CD4-positive, alpha-beta T cell treated with Interleukin-1 beta for 1 hour (primary cell): Measurements from ENCODE around the gene ZNF644.
A peak's percentile ranks its signal among the peaks of the same experiment; 100 is the strongest.

Experiments
- DNase-seq, 2 donors: peaks; one replicate each; pipeline ENCODE4 v3.0.0-alpha.2; 2020 to 2022

ZNF644 gene

GRCh38 chr1:91020967-91021685 is 709 bp downstream of the ZNF644 start:
- DNase-seq = peak; percentile 79 to 83

GRCh38 chr1:91020486-91020885 is 1.3 kb downstream of the ZNF644 start:
- DNase-seq = no peak

- peak in 1 of 2 donors; percentile 30 for DNase-seq
Observed at GRCh38 chr1:91018006-91018405, 3.8 kb downstream of the ZNF644 start.

- no peak for DNase-seq
Observed at GRCh38 chr1:91015794-91016550, 5.9 kb downstream of the ZNF644 start.

GRCh38 chr1:91015358-91015780 is 6.5 kb downstream of the ZNF644 start:
- DNase-seq = no peak

- DNase-seq = no peak
Observed at GRCh38 chr1:91014475-91014874, 7.4 kb downstream of the ZNF644 start.

GRCh38 chr1:91013302-91013701 is 8.5 kb downstream of the ZNF644 start:
- DNase-seq = no peak

- no peak for DNase-seq
Observed at GRCh38 chr1:91012196-91012595, 9.6 kb downstream of the ZNF644 start.

GRCh38 chr1:91011726-91012125 is 10.1 kb downstream of the ZNF644 start:
- DNase-seq = no peak

GRCh38 chr1:91007827-91008226 is 14.0 kb downstream of the ZNF644 start:
- no peak for DNase-seq

GRCh38 chr1:91007092-91007491 is 14.7 kb downstream of the ZNF644 start:
- DNase-seq = no peak

GRCh38 chr1:91006113-91006908 is 15.5 kb downstream of the ZNF644 start:
- DNase-seq = no peak

GRCh38 chr1:91005285-91005684 is 16.6 kb downstream of the ZNF644 start:
- no peak for DNase-seq

- no peak for DNase-seq
Observed at GRCh38 chr1:91004145-91004544, 17.7 kb downstream of the ZNF644 start.

- no peak for DNase-seq
Observed at GRCh38 chr1:90996742-90997413, 25.0 kb downstream of the ZNF644 start.

- DNase-seq = no peak
Observed at GRCh38 chr1:90995311-90995894, 26.4 kb downstream of the ZNF644 start.

- no peak for DNase-seq
Observed at GRCh38 chr1:90994461-90994860, 27.4 kb downstream of the ZNF644 start.

- DNase-seq = no peak
Observed at GRCh38 chr1:90993245-90993644, 28.6 kb downstream of the ZNF644 start.

- DNase-seq = no peak
Observed at GRCh38 chr1:90990779-90991178, 31.1 kb downstream of the ZNF644 start.

- DNase-seq = no peak
Observed at GRCh38 chr1:90989990-90990389, 31.8 kb downstream of the ZNF644 start.

- no peak for DNase-seq
Observed at GRCh38 chr1:90989302-90989701, 32.5 kb downstream of the ZNF644 start.

- DNase-seq = no peak
Observed at GRCh38 chr1:90987841-90988240, 34.0 kb downstream of the ZNF644 start.

GRCh38 chr1:90986953-90987352 is 34.9 kb downstream of the ZNF644 start:
- no peak for DNase-seq
